ENCODE data around the gene CACNA2D3.
"Not testable (repeated sequence)": the region's sequence is repeated elsewhere in the genome, so short reads cannot be mapped to it uniquely, and the experiment has no call there.

CACNA2D3 gene

DNA sequence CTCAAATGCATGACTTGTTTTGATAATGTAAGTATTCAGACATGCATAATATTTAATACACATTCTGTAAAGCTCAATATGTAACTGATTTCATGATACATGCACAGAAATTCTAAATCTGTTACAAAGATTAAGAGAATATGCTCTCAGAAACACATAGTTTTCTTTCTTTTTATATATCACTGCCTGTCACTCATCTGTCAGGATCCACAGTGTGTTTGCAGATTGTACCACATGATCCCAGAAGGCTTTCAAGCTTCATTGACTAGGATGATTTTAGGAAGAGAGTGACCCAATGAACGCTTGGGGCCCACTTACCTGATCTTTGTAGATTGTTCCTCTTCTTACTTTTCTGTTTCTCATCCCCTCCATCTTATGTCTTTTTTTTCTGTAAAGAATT lies 261.9 kb downstream of the CACNA2D3 start:
- no peak for DNase-seq

GRCh38 chr3:54390582-54390981 lies 268.2 kb downstream of the CACNA2D3 start:
- DNase-seq, result no peak

GRCh38 chr3:54393150-54393549 lies 270.8 kb downstream of the CACNA2D3 start:
- DNase-seq, result peak; percentile 57

DNA sequence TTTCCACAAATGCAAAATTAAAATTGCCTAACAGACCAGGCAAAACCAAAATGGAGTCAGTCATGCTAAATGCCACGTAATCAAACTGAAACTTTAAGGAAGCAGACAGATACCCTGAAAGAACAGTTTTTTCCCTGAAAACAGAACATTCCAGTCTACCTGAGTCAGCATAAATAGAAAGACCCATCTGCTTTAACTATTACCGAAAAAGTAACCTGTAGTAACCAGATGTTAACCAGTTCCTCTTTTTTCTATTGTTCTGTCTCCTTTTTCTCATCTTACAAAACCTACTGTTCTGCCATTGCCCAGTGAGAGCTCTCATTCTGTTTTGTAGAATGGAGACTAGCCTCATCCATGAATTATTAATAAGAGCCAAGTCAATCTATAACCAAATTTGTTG lies 286.0 kb downstream of the CACNA2D3 start:
- peak; percentile 8 for DNase-seq

DNA sequence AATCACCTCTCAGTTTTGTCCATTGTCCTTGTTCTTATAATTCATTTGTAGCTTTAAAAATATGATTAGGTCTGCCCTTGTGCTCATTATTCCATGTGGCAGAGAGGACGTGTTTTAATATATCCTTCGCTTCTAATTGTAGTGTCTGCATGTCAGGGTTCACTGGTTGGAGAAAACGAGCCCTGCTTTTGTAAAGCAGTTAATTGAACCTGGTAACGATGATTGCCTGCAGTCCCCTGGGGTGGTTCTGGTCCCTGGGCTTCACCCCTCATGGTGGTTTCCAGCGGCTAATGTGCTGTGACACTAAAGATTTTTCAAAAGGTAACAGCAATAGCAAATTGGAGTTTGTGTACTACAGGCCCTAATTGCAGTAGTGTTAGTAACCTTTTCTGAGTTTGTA lies 299.6 kb downstream of the CACNA2D3 start:
- no peak for DNase-seq

- DNase-seq, result no peak
Observed at GRCh38 chr3:54424292-54424691, 301.9 kb downstream of the CACNA2D3 start.

DNA sequence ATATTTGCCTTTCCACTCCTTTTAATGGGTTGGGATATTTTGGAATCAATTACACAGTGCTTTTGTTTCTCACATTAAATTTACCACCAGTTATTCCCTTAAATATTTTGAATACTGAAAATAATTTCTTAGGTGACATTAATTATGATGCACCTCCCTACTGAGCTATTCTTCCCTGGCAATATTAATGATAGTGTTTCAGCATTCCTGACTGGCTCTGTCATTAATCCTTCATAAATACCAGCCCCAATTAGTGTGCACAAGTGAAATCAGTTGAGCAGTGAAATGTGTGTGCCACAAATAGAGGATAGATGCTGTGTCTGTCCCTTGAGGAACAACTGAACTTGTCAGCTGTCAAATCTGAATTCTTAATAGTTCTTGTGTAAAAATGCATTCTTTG lies 304.0 kb downstream of the CACNA2D3 start:
- DNase-seq, result no peak

- DNase-seq, result no peak
Observed at GRCh38 chr3:54427501-54427900, 305.1 kb downstream of the CACNA2D3 start.

- peak; percentile 64 for DNase-seq
Observed at GRCh38 chr3:54427941-54428871, 305.9 kb downstream of the CACNA2D3 start.

DNA sequence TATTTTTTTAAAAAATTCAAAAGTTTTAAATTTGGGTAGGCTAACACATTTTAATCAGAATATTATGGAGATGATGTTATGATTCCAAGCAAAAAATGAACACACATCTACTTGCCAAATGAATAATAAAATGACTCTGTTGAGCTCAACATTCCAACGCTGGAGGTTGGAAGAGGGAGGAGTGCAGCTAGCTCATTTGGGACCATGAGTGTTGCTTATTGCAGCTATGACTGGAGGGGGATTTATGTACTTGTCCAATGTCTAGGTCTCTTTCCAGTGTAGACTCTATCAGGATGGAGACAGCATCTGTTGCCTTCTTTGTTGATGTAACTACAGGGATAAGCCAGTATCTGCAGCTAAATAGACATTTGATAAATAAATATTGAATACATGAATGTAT lies 310.6 kb downstream of the CACNA2D3 start:
- no peak for DNase-seq

DNA sequence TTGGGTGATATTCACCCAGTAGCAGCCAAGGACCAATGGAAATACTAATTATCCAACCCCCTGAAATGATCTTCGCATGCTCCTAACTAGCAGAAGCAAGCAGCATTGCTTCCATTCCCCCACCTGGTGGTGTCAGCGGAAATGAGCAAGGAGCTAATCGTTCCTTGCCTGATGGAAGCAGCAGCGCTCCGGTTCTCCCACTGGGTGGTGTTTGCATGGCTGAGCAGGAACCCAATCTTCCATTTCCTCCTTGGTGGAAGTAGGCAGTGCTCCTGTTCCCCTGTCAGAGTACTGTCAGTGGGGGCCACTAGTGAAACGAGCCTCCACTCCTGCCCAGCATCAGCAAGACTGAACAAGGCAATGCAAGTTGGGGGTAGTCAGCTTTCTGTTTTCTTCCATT lies 311.5 kb downstream of the CACNA2D3 start:
- peak; percentile 39 for DNase-seq

- DNase-seq, result no peak
Observed at GRCh38 chr3:54434756-54435155, 312.4 kb downstream of the CACNA2D3 start.

DNA sequence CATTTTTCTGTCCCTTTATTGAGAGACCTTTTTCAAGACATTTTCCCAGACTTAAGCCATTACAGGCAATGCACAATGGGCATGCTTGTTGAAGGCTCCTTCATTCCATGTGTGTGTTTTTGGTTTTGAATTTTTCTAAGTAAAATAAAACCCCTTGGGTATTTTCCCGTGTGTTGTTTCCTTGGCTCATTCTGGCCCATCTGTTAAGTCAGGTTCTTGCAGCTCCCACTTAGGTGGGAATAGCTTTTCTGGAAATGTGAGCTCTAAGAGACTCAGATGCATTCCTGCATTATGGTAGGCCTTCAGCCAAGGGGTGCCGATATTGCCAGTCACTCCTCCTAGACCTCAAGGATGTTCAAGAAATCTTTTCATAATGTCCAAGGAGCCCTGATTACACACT lies 314.9 kb downstream of the CACNA2D3 start:
- no peak for DNase-seq

- no peak for DNase-seq
Observed at GRCh38 chr3:54443561-54444161, 321.3 kb downstream of the CACNA2D3 start.

- DNase-seq, result no peak
Observed at GRCh38 chr3:54445630-54446029, 323.3 kb downstream of the CACNA2D3 start.

- no peak for DNase-seq
Observed at GRCh38 chr3:54447427-54447826, 325.1 kb downstream of the CACNA2D3 start.

- no peak for DNase-seq
Observed at GRCh38 chr3:54454806-54455205, 332.5 kb downstream of the CACNA2D3 start.

GRCh38 chr3:54458357-54458756 lies 336.0 kb downstream of the CACNA2D3 start:
- no peak for DNase-seq

GRCh38 chr3:54464554-54464953 lies 342.2 kb downstream of the CACNA2D3 start:
- not testable (repeated sequence) for DNase-seq

- DNase-seq, result no peak
Observed at GRCh38 chr3:54476891-54477290, 354.5 kb downstream of the CACNA2D3 start.

DNA sequence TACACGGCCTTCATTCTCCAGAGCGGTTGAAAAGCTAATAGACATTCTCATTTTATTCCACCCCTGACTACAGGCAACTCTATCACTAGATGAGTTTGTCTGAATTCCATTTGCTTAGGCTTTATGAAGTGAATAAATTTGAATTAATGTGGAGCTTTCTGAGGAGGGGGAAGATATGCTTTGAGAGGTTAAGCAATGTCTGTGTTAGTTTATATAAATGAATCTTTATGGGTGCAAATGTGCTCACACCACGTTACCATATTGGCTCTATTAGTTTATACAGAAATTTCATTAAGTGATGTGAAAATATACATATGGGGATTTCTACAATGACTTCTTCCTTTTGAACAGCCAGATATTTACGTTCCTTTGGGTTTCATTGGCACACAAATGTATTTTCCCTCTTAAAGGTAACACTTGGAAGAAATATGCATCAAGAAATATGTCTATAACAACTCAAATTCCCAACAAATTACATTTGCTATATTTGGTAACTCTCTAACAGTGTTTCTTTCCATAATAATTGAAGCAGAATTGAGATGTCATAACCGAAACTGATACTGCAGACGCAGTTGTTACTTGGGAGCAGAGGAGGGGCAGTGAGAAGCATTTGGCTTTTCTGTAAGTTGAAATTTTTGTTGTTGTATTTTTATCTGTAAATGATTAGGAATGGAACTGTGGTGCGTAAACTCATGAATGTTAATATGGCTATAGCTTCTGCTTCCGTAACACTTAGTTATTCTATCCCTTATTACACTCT lies 359.4 kb downstream of the CACNA2D3 start:
- no peak for DNase-seq

GRCh38 chr3:54484334-54484733 lies 362.0 kb downstream of the CACNA2D3 start:
- no peak for DNase-seq

DNA sequence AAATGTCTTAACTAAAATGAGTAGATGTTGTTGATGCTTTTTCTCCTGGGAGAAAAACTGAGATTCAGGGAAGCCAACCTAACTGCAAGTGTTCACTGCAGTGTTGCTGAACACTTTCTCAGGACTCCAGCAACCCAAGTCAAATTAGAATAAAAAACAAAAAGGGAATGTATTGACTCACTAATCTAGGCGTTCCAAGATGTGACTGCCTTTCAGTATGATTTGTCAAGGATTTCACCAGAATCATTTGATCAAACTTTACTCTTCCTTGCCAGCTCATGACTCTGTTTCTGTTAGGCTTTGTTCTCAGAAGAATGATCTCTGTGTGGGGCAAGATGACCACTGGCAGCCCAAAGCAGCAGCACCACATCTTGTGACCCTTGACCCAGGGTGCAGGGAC lies 364.0 kb downstream of the CACNA2D3 start:
- DNase-seq, result no peak

- DNase-seq, result no peak
Observed at GRCh38 chr3:54488297-54488696, 365.9 kb downstream of the CACNA2D3 start.

Measured in RPMI8226 (cell line).